Activated CD8-positive, alpha-beta memory T cell treated with anti-CD3 and anti-CD28 coated beads for 1 hour (primary cell): ENCODE results near the gene MINAR2.

Experiments
- DNase-seq, 2 donors: peaks; one replicate each; pipeline ENCODE4 v3.0.0-alpha.2; 2020; ENCODE audit warnings: low read depth in 1 of 2; ENCODE audit errors: extremely low read depth in 1 of 2

MINAR2 gene, protein sequence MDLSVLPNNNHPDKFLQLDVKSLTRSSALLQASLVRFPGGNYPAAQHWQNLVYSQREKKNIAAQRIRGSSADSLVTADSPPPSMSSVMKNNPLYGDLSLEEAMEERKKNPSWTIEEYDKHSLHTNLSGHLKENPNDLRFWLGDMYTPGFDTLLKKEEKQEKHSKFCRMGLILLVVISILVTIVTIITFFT

DNA sequence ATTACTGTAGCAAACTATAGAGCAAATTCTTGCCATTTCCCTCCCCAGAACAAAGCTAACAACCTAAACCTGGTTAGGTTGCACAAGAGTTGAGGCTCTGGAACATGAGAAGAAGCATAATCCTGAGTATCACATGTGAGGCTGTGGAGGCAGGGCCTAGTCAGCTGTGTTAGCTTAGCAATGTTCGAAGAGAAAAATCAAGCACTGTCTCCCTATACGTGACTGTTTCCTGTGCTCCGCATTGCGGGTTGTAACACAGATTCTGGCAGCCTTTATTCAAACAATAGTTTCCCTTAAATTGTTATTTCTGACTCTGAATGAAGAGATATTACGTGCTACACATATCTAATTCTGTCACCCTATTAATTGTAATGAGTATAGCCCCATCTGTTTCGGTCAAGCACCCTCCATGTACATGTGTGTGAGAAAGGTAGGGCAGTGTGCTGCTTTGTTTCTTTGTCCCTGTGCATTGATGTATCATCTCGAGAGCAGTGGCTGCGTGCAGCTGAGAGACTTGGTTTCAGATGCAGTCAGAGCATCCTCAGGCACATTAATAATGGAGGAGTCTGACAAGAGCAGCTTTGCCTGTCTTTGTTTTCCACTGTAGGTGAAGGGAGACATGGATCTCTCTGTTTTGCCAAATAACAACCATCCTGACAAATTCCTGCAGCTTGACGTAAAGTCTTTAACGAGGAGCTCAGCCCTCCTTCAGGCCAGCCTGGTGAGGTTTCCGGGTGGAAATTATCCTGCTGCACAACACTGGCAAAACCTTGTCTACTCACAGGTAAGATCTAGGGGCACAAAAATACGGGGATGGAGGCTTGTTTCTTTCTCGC is at the start of gene MINAR2:
Gene MINAR2, plus strand, starts transcription at position 523 of the 836 bp plus-strand sequence. Its CDS starts 97 bp downstream, at position 620.
- DNase-seq: no peak

DNA sequence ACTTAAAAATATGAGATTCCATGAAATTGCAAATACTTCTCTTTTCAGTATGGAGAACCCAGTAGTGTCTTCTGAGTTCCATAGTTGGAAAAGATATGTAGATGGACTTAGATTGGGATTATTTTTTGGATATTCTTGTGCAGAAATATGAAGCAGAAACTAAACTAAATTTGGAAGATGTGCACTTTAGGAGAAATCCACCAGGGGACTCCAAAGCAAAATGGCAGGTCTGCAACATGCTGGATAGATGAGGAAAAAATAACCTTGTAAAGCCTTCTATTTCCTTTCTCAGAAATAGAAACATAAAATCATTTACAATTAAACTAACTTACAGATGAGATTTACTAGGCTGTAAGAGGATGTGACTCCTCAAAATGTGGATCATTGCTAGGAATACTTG is 49.2 kb upstream of the MINAR2 start:
- DNase-seq: no peak

DNA sequence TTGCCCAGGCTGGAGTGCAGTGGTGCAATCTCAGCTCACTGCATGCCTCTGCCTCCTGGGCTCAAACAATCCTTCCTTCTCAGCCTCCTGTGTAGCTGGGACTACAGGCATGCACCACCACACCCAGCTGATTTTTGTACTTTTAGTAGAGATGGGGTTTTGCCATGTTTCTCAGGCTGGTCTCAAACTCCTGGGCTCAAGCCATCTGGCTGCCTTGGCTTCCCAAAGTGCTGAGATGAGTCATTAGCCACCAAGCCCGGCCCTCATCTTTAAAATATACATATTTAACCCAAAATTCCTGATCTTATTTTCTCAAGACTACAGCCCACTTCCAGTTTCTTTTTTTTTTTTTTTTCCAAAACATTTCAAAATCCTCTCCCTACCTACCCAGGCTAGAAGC is 31.7 kb upstream of the MINAR2 start:
- DNase-seq: no peak

DNA sequence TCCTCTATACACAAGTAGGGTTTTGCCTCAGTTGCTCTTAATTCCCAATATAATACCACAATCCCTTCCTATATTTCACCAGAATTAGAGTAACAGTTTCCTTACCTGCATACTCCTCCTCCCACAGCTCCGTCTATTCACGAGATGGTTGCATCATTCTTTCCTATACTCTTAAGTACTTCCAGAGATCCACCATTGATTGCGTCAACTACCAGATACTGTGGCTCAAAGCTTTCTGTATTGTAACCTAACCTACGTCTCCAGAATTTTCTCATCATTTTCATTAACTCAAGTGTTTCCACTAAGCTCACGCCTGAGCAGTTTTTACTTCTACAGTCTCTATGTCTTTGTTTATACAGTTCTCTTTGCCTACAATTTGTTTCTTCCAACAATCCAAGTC is 31.2 kb upstream of the MINAR2 start:
- DNase-seq: no peak

DNA sequence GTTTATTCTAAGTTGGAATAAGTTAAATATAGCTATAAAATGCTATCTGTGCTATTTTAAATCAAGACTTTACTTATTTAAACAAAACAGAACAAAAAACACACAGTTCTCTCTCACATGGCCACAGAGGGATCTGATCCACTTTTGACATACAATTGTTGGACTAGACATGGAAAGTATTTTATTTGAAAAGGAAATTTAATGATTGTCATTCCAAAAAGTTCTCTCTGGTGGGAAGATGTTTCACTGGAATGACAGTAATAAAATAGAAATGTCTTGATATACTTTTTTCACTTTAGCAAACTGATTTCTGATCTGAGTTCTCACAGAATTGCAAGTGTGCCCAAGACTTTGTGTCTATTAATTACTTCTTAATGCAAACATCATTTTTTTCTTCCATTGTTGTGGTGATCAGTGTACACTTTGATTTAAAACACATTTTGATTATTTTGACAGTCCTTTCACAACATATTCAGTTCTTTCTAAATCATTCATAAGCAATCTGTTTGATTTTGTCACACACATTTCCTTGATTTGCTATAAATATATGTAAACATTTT is 30.1 kb upstream of the MINAR2 start:
- DNase-seq: no peak

DNA sequence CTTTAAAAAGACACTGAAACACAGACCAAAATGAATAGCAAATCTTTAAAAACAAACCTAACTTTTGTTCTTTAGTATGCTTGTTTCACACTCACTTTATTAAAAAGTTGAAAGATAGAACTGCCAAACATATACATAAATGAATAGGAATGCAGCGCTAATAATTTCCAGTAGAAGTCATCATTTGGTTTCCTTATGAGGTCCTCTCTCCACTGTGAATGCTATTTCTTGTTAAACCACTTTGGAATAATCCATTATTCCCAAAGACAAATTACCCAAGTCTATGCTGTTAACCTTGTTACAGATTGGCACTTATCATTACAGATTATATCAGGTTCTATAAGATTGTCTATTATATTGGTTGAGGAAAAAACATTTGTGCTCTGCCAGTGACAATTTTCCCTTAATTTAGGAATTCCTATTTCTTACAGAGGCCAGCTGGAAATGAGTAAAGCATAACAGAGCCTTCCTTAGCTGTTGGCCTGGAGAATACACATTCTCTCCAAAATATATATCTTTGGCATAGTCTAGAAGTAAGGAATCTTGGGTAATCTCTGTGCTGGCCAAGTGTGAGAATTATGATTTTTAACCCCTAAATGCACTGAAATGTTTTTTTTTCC is 29.3 kb upstream of the MINAR2 start:
- no peak for DNase-seq

DNA sequence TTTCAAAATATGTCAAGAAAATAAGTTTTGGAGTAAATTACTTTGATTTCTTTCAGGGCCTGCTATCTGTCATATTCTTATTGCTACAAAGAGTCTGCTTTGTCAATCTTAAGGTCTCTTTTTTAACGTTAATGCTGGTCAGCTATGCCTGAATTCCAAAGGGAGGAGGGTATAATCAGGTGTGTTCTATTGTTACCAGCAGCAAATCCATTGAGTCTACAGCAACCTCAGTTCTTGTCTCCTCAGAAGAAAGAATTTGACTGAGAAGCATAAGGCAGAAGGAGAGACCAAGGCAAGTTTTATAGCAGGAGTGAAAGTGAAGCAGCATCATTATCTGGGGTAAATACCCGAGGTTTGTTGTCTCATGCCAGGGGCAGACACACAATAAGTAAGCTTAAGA is 23.7 kb upstream of the MINAR2 start:
- no peak for DNase-seq

DNA sequence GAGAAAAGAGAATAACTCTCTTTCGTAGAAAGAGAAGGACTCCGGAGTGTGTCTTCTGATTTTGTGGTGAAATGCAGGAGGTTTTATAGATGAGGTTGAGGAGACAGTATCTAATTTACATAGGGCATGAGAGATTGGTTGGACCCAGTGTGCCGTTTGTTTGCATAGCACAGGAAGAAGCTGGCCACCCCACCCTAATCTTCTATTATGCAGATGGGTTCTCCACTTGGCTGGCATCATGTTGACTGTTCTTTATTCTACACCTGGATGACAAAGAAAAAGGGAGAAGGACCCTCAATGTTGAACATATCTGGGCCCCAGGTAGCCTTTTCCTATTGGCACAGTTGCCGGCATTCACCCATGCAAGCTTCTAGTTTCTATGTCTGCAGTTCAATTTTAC is 23.2 kb upstream of the MINAR2 start:
- no peak for DNase-seq

DNA sequence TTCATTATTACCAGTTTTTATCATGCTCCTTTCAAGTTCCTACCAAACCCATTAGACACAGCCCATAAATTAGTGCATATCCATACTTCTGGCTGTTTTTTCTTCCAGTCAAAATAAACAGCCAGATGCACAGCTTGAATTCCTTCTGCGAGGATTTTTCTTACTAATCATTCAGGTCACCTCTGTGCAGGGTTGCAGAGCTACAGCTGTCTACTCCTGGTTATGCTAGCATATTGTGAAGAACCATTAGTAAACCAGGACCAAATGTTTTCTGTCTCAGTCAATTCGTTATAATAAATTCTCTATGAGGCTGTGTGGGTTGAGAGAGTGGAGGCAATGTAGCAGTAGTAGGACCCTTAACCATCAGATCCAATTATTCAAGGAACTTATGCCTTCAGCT is 8.1 kb upstream of the MINAR2 start:
- DNase-seq: no peak

DNA sequence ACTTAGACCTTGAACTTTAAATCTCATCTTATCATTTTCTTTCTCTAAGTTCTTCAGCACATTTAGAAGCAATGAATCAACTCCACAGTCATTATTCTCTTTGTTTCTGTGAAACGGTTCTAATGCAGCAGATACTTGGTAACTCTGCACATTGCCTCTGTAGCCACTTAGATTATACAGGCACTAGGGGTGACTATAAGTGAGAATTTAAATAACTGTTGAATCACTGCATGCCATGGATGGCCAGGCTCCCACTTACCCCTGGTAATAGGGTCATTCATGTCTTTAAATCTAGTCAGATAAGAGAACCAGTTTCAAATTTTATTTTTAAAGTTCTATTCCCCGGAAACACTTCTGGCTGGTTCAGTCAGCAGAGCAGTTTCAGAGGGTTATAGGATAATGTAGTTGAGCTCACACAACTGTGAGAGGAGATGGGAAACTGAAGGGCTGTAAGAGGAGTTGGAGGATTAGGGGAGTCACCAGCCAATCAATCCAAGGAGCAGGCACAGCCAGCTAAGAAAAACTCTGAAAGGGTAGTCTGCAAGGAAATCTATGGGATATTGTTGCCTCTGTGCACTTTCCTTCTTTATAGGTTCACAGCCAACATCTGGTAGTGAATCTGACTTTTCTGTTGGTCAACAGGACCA is 4.2 kb upstream of the MINAR2 start:
- DNase-seq: no peak

DNA sequence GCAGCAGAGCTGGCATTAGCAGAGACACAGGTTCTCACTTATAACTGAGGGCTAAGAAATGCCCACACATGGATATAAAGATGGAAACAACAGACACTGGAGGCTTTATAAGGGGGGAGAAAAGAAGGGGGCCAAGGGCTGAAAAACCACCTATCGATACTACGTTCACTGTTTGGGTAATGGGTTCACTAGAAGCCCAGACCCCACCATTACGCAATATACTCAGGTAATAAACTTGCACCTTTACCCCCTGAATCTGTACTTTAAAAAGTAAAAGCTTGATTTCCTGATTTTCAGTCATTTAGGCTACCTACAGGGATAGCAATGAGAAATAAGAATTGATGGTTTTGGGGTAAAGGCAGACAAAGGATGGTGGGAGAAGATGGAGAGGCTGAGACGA is 1.9 kb upstream of the MINAR2 start:
- no peak for DNase-seq

DNA sequence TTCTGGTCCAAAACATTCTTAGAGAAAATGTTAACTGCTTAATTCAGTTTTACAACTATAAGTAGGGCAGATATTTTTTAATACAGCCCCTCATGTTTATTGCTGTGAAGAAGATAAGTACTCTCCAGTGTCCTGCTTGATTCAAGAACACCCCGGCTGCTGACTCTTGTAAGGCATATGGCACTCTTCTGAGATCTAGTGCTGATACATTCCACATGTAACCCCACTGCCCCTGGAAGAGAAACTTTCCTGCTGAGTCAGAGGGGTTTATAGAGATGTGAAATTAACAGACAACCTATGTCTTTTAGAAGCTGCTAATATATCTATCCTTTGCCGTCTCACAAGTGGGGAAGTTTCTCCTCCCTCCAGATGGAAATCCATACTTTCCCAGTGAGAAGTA is 1.0 kb upstream of the MINAR2 start:
- no peak for DNase-seq

DNA sequence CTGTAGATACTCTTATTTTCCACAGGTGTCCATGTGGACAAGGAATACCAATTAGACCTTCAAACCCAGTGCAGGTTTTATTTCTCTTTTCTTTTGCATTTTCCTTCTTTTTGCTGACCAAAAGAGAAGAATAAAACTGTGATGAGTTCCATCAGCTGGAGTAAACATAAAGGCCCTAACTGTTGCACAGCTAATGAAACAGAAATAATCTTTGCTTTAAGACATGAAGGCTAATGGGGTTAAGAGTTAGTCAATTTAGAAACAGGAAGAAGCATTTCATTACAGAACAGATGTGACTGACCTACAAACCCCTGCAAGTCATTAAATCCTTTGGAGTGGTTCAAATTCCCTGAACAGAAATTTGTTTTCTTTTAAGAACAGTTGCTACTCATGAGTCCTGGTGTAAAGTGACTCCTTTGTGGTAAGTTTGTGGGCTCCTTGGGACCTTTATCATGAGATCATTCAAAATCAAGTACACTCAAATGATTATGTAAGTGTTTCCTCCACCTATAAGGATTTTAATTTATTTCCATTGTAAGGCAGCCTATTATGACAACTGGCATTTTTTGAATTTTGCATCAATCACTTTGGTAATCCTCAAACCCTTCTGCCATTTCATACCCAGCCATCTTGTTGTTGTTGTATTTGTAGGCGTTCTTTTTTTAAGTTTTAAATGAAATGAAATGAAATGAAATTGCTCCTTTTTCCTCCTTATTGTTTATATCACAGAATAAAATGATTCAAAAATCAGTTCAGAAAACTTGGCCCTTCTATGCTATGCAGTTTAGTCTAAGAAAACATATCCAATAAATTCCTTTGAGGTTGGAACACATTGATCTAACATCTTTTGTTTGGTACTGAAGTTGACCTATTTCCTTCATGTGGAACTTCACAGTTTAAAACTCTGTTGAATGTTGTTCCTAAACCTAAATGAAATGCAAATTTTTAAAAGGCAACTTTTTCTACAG is 1.3 kb downstream of the MINAR2 start:
- DNase-seq: no peak

DNA sequence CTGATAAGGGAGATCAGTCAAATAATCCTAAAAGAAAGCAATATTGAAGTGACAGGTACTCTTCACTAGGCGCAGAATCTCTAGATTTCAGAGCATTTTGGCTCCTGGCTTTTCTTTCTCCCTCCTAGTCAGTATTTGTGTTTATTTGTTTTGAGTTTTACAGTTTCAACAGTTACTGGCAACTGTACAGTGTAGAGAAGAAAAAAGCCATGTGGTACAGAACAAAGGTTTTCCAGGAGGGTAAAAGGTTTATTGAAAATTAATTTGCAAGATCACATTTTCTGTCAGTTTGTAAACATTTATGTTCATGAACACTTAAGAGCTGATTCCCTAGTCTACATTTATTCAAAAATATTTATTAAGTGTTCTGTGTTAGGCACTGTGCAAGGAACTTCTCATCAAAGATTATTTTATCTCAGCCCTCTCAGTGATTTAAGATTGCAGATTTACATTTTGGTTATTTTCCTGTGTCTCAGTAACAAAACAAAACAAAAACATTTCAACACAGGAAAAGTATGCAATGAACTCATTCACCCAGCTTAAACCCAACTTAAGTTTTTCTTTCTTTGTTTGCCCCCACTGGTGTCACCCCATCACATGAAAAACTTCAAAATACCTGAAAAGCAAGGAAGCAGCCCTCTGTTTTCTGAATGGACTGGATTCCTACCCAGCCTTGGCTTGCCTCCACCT is 12.9 kb downstream of the MINAR2 start:
- DNase-seq: no peak

DNA sequence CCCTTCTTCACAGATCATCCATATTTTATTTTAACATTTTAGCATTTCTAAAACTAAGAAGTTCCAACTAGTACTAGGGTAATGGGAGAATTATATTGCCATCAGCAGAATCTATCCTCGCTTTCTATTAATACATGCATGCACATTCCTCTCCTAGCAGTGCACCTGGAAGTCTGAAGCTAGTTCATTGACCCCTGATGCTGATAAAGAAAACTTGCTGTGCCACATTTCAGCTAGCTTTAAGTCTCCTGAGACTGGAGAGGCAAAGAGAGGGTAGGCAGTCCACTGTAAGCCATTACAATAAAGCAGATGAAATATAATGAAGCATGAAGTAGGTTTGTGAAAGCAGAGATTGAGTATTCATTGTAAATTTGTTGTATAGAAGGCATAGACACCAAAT is 15.8 kb downstream of the MINAR2 start:
- DNase-seq: no peak

DNA sequence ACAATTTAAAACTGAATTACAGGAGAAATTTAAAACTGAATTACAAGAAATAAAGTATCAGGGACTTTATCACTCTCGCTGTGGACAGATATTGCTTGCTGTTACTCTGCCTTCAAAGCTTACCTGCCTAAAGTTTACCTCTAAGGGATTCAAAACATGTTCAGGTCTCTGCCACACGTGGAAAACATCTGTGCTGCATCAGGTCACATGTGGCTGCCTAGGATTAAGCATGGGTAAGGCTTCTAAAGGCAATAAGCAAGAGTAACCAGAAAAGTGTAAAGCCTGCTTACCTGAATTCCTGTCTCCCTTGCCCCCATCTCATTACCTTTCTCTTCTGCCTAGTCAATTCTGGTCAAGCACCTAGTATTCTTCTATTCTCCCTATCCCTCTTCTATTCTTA is 18.9 kb downstream of the MINAR2 start:
- DNase-seq: no peak

DNA sequence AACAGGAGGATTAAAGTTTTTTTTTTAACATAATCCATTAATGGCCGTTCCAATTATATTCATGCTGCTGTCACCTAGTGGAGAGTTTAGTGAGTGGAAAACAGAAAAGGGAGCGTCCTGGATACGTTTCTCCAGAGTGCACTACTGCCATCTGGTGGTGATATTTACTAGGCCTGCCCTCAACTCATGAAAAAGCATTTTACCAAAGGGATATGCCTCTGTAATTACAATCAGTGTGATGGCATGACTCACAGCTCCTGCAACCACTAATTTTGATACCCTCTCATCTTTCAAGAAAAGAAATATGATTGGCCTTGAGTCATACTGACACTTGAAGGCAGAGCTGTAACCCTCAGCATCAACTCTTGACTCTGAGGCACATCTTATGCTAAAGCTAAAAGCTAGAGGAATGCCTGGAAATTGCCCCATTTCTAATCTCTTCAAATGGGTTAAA is 20.1 kb downstream of the MINAR2 start:
- peak in 1 of 2 donors; percentile 2 for DNase-seq

DNA sequence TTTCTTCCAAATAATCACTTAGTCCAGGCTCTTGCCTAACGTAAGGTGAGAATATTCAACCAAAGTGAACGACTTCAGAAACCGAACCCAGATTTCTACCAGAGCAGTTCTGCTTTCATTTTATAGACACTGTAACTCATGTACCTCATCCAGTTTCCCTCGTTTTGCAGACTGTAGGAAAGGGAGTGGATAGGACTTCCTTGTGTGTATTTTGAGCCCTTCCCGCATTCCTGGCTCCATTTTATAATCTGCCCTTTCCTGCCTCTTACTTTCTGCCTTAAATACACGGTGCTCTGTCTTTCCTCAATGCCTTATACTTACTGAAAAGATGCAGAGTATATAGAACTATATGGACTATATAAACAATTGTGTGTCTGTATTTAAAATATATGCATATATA is 20.8 kb downstream of the MINAR2 start:
- no peak for DNase-seq

DNA sequence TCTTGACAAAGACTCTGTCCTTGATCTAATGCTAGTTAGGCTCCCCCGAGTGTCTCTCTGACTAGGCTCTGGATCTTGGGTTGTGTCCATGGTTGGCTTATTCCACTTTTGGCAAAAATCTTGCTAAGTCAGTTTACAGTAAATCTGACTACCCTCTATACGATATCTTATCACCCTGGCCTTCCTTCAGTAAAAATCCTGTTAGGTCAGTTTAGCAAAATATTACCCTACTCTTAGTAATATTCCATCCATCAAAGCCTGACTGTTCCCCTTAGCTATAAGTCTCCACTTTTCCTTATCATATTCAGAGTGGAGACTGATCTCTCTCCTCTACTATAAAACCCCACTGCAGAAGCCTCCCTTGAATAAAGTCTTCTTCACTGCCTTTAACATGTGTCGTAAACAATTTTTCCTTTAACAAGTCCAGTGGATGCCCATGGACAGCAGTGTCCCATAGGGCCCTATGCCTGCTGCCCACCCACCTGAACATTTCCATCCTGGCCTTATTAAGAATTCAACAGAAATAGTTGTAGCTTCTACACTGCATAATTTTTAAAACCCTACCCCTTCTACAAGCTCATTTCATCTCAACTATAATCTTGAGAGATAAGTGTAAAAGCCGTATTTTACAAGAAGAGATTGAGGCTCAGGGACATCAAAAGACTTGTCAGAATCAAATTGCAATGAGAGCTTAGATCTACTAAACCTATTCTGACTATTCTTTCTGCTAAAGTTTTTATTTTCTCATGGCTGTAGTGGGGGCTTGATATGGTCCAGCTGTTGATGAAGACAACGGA is 22.3 kb downstream of the MINAR2 start:
- no peak for DNase-seq
